GM18951 (cell line): Measurements from ENCODE around the gene ADD1.

ENCODE experiments used
- POLR2A ChIP-seq: IDR thresholded peaks from 4 replicates; pipeline ENCODE4 v1.6.1; 2011; ENCODE audit warnings: mild to moderate bottlenecking; ENCODE audit not compliant: insufficient read length, insufficient read depth; ENCODE audit errors: extremely low read depth
- in situ Hi-C: fragments of 300-500 bp; cut with MboI; formaldehyde crosslinking; loops from one replicate; pipeline ENCODE4 v1.12.0; 2022; ENCODE audit warnings: low sequenced_read_pairs, mixed read lengths, inconsistent platforms; ENCODE audit not compliant: unreplicated experiment

ADD1 gene

GRCh38 chr4:2800691-2801596 lies 42.7 kb upstream of the ADD1 start:
- in situ Hi-C loops = no loop called here
- peak; percentile 45 for TF ChIP-seq POLR2A

GRCh38 chr4:2802618-2803531 lies 40.8 kb upstream of the ADD1 start:
- in situ Hi-C loops = no loop called here
- no peak for TF ChIP-seq POLR2A

GRCh38 chr4:2803624-2804448 lies 39.8 kb upstream of the ADD1 start:
- TF ChIP-seq POLR2A = no peak
- in situ Hi-C loops = no loop called here

- in situ Hi-C loops = no loop called here
- TF ChIP-seq POLR2A = no peak
Observed at GRCh38 chr4:2804449-2804972, 39.1 kb upstream of the ADD1 start.

- TF ChIP-seq POLR2A = no peak
- in situ Hi-C loops = no loop called here
Observed at GRCh38 chr4:2804973-2805501, 38.6 kb upstream of the ADD1 start.

- TF ChIP-seq POLR2A = no peak
Observed at GRCh38 chr4:2805712-2806389, 37.8 kb upstream of the ADD1 start.

GRCh38 chr4:2806390-2807355 lies 37.0 kb upstream of the ADD1 start:
- no peak for TF ChIP-seq POLR2A
- in situ Hi-C loops = no loop called here

More at GRCh38 chr4:2805712-2806389, 37.8 kb upstream of the ADD1 start:
- in situ Hi-C loops = no loop called here

GRCh38 chr4:2807571-2807970 lies 36.1 kb upstream of the ADD1 start:
- no peak for TF ChIP-seq POLR2A
- in situ Hi-C loops = no loop called here

GRCh38 chr4:2808001-2808400 lies 35.6 kb upstream of the ADD1 start:
- in situ Hi-C loops = no loop called here
- TF ChIP-seq POLR2A = no peak

GRCh38 chr4:2809610-2810180 lies 33.9 kb upstream of the ADD1 start:
- no peak for TF ChIP-seq POLR2A
- in situ Hi-C loops = no loop called here
